HG02970 (cell line): ENCODE results near the gene PPIA.
A peak's percentile ranks its signal among the peaks of the same experiment; 100 is the strongest.
"Not testable (repeated sequence)": the region's sequence is repeated elsewhere in the genome, so short reads cannot be mapped to it uniquely, and the experiment has no call there.

Source experiments
- ATAC-seq: cut with Tn5 transposase; IDR thresholded peaks from one replicate; pipeline ENCODE4 v1.9.1; 2021; ENCODE audit warnings: mild to moderate bottlenecking, moderate library complexity, moderate number of reproducible peaks; ENCODE audit not compliant: unreplicated experiment, low FRiP score

The PPIA gene

DNA sequence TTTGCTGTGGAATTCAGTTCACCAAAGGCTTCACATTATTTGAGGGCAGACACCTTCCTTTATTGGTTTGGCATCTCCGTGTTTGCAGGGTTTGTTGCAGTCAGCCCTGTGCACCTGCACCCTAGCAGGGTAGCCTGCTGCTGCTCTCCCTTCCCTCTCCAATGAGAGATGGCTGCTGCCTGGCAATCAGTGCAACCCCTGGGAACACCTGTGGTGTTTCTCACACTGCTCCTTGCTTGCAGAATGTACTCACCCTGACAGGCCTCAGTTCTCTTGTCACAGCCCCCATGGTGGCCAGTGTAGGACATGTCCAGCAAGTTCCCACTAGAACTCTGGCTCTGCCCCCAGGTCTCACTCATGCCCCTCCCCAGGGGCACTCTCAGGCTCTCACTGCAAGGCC, 12.1 kb upstream of the PPIA start:
- no peak for ATAC-seq

DNA sequence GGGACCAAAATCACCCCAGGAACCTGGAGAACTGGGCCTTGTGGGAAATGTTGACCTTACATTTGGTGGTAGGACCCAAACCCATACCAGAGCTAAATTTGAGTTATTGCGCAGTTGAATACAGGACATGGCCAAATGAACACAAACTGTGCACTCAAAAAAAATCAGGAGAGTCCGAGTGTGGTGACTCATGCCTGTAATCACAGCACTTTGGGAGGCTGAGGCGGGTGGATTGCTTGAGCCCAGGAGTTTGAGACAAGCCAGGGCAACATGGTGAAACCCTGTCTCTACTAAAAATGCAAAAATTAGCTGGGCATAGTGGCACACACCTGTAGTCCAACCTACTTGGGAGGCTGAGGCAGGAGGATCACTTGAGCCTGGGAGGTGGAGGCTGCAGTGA, 11.3 kb upstream of the PPIA start:
- not testable (repeated sequence) for ATAC-seq

DNA sequence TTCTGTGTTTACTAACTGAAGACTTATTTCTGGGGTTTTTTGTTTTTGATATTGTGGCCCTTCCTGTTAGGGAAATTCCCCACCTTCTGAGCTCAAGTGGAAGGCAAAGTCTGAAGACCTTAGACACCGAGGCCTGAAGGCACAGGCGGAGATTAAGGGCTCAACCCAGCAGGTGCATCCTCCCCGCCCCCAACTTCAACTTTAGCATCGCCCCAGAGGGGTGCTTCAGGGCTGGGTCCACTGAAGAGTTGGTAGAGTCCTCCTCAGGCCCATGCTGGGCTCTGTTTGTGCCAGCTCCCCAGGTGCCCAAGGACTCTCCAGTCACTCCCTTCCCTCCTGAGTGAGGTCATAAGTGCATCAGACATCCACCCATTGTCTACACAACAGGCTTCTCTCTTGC, 9.4 kb upstream of the PPIA start:
- no peak for ATAC-seq

DNA sequence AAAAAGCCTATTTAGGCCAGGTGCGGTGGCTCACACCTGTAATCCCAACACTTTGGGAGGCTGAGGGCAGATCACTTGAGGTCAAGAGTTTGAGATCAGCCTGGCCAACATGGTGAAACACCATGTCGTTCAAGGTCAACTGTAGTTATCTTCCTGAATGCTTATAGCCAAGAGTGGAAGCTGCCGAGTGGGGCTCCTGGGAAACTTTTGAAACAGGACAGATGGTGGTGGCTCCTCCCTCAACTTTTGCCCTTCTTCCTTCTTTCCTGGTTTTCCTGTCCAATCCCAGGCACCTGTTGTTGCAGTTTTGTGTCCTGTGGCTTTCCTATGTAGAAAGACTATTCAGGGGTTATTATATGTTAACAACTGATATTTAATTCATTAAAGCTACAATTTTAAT, 8.7 kb upstream of the PPIA start:
- no peak for ATAC-seq

DNA sequence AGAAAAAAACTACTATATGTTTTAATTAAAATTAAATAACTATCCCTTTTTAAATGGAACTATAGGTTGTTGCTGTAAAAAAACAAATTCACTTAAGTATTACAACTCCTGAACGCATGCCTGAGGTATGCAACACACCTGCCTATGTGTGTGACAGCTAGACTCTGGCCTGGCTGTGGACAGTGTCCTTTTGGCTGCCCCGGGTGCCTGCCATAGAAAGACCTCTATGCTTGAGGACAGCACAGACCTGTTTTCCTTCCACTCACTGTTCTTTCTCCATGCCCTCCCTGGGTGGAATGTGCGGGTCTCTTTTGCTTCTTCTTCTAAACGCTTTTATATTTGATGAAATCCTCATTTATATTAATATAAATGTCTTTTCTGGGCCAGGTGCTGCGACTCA, 6.5 kb upstream of the PPIA start:
- no peak for ATAC-seq

DNA sequence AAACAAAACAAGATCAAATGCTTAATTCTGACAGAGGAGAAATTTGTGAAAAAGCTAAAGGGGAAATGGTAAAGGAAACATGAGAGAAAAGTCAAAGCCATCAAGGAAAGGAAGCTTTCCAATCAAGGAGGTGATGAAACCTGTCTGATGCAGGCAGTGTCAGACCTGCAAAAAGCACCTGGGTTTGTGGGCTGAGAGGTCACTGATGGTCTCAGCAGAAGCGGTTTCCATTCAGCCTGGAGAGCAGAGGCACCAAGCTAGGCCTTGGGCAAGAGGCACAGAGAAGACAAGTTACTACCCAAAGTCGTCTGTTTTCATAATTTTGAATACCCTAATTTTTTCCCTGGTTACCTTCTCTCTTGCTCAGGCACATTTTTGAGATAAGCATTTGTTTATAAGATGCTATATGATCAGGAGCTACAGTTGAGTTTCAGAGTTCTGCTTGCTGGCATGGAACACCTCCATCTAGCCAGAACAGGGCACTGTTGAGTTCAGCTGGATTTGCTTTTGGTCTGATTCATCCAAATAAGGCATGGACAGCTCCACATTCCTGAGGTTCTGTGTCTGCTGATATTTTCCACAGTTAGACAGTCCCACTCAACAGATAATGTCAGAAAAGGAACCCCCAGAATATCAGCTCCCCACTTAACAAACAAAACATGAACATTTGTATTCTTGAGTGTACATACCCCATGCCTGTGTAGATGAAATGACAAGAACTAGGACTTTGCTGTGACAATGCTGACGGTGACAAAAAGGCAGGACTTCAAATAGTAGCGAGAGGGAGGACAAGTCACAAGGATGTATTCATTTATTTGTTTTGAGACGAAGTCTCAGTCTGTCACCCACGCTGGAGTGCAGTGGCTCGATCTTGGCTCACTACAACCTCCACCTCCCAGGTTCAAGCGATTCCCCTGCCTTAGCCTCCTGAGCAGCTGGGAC, 4.9 kb upstream of the PPIA start:
- no peak for ATAC-seq

DNA sequence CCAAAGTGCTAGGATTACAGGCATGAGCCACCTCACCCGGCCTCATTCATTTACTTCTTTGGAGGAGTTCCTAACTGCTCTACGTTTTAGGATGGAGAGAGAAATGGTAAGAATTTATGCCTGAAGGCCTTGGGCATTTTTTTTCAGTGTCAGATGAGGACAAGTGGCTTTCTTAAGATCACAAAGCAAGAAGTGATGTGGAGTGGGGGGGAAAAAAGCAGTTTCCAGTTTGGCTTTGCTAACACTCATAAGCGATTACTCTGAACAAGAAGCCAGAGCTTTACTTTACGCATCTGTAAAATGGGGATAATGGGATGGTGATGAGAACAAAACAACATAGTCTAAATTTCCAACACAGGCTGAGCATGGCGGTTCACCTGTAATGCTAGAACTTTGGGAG, 2.6 kb upstream of the PPIA start:
- ATAC-seq = no peak

DNA sequence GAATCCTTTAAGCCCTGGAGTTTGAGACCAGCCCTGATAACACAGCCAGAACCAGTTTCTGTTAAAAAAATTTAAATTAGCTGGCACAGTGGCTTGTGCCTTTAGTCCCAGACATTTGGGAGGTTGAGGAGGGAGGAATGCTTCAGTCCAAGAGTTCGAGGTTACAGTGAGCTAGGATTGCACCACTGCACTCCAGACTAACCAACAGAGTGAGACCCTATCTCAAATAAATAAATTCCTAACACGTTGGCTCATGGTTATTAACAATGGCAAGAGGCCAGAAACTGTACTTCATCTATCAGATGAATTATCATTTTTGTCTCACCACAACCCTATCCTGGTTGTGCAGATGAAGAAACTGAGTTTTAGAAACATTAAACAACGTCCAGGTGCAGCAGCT, 2.1 kb upstream of the PPIA start:
- ATAC-seq = no peak

DNA sequence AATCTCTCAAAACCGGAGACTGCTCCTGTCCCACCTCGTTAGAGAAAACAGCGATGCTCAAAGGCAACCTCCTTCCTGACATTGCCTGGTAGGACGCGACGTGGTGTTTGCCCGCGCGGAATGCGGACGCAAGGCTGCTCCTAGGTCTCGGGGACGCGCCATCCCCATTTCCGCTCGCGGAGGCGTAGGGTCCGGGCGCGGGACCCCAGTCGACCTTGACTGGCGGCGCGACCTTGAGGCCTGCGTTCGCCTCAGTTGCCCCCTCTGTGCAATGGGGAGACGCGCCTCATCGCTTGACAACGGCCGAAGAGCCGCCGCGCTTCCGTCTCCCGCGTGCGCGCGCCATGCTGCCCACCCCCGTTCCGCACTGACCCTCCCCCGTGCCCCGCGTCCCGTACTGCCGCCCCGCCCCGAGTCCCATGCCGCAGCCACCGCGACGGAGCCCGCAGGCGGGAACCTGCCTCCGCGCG, 412 bp upstream of the PPIA start:
- ATAC-seq = peak; percentile 26

DNA sequence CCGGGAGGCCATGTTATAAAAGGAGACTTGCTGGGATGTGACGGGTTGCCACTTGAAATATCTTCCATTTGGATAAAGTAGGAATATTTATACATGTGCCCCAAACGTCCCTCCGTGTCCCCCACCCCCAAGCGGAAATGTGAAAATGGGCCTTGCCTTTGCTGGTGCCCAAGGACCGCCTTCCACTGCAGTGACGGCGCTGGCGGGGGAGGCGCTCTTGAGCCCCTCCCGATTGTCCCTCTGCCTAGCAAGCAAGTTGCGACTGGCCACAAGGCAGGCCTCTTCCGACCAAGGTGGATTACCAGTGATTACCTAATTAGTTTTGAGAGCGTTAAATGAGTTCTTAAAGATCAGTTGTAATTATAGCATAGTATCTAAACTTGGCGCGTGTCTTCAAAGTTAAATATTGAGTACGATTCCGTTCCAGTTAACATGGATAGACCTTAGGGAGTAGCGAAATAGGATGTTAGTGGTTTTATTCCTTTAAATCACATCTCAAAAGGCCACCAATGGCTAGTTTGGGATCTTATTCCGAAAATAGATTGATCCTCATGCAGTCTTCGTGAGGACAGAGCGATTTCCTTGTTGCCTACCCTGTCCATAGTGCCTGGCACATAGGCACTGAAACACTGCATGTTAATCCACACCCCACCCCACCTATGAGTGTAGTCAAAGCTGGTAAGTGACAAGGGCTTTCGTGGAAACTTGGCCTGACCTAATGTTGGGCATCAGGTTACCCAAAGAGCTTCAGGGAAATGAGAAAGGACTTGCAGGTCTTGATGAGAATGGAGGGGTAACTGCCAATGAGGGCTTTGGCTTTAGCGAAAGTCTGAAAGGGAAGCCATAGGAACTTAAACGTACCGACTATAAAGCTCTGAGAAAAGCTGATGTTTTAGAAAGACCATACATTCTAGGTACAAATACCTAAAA, 1.1 kb downstream of the PPIA start:
- ATAC-seq = peak; percentile 43

DNA sequence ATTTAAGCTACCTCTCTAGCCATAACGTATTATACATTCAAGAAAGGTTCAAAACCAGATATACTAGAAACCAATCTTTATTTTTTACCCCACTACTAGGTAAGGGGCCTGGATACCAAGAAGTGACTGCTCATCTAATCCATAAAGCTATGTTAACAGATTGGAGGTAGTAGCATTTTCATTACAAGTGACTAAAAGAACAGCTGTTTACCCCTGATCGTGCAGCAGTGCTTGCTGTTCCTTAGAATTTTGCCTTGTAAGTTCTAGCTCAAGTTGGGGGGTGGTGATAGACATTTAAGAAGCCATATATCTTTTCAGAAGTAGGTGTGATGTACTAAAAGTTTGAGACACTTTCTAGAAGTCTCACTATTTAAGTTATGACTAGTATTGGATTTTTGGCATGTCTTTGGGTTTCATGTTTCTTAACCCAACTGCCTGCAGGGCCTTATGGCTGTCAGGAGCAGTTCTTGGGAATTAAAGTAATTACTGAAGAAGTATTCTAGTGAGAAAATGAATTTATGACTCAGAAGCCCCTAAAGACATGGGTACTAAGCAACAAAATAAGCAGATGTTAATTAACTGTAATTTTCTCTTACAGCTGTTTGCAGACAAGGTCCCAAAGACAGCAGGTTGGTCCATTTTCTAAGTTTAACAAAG, 2.3 kb downstream of the PPIA start:
- no peak for ATAC-seq

DNA sequence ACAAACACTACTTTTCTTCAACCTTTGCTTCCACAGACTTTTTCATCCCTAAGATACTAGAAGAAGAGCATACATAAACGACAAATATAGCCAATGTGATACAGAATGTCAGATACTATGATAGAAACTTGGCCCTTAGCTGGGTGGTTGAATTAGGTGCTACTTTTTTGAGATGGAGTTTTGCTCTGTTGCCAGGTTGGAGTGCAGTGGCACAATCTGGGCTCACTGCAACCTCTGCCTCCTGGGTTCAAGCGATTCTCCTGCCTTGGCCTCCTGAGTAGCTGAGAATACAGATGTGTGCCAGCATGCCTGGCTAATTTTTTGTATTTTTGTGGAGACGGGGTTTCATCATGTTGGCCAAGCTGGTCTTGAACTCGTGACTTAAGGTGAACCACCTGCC, 3.5 kb downstream of the PPIA start:
- no peak for ATAC-seq

DNA sequence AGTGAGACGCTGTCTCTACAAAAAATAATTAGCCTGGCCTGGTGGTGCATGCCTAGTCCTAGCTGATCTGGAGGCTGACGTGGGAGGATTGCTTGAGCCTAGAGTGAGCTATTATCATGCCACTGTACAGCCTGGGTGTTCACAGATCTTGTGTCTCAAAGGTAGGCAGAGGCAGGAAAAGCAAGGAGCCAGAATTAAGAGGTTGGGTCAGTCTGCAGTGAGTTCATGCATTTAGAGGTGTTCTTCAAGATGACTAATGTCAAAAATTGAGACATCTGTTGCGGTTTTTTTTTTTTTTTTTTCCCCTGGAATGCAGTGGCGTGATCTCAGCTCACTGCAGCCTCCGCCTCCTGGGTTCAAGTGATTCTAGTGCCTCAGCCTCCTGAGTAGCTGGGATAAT, 5.4 kb downstream of the PPIA start:
- ATAC-seq = no peak

DNA sequence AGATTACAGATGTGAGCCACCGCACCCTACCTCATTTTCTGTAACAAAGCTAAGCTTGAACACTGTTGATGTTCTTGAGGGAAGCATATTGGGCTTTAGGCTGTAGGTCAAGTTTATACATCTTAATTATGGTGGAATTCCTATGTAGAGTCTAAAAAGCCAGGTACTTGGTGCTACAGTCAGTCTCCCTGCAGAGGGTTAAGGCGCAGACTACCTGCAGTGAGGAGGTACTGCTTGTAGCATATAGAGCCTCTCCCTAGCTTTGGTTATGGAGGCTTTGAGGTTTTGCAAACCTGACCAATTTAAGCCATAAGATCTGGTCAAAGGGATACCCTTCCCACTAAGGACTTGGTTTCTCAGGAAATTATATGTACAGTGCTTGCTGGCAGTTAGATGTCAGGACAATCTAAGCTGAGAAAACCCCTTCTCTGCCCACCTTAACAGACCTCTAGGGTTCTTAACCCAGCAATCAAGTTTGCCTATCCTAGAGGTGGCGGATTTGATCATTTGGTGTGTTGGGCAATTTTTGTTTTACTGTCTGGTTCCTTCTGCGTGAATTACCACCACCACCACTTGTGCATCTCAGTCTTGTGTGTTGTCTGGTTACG, 6.0 kb downstream of the PPIA start:
- ATAC-seq = no peak

DNA sequence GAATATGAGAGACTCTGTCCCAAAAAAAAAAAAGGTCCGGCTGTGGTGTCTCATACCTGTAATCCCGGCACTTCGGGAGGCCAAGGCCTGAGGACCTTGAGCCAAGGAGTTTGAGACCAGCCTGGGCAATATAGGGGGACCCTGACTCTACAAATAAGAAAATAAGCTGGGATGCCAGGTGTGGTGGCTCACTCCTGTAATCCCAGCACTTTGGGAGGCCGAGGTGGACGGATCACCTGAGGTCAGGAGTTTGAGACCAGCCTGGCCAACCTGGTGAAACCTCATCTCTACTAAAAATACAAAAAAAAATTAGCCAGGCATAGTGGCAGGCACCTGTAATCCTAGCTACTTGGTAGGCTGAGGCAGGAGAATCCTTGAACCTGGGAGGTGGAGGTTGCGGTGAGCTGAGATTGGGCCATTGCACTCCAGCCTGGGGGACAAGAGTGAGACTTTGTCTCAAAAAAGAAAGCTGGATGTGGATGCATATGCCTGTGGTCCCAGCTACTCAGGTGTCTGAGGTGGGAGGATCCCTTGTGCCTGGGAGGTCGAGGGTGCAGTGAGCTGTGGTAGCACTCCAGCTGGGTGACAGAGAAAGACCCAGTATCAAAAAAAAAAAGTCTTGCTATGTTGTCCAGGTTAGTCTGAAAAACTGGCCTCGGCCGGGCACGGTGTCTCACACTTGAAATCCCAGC, 7.5 kb downstream of the PPIA start:
- not testable (repeated sequence) for ATAC-seq

DNA sequence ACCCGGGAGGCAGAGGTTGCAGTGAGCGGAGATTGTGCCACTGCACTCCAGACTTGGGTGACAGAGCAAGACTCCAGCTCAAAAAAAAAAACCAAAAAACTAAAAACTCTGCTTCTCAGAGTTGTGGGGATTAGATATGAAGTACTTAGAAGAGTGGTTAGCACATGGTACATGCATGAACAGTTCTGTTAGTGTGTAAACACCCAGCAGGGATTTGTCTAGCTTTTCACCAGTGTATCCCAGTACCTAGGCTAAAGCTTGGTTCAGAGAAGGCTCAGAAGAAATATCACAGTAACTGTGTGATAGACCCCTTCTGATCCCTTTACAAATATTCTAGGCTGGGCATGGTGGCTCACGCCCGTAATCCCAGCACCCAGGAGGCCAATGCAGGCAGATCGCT, 9.5 kb downstream of the PPIA start:
- no peak for ATAC-seq

DNA sequence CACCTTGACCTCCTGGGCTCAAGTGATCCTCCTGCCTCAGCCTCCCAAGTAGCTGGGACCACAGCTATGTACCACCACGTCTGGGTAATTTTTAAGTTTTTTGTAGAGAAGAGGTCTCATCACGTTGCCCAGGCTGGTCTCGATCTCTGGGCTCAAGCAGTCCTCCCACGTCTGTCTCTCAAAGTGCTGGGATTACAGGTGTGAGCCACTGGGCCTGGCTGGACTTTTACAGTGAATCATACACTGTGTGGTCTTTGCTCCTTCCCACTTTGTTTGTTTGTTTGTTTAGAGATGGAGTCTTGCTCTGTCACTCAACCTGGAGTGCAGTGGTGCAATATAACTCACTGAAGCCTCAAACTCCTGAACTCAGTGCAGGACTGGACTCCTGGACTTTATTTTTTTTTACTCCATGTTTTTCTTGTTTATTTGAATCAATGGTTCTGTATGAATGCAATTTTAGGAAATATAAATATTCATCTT, 12.5 kb downstream of the PPIA start:
- no peak for ATAC-seq

DNA sequence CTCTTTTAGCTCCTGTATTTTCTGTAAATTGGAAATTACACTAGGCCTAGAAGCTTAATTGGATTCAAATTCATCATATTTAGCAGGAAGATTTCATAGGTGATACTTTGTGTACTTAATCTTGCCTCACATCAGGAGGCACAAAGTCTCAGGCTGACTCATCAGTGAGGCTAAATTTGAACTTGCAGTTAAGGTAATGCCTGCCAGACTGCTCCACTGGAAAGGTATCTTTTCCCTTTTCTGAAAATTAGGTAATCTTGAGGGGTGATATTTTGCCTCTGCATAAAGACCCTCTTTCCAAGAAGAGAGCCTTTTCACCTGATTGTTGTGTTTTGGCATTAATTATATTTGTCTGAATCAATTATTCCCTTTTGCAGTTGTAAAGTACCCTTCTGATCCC, 14.6 kb downstream of the PPIA start:
- ATAC-seq = no peak

DNA sequence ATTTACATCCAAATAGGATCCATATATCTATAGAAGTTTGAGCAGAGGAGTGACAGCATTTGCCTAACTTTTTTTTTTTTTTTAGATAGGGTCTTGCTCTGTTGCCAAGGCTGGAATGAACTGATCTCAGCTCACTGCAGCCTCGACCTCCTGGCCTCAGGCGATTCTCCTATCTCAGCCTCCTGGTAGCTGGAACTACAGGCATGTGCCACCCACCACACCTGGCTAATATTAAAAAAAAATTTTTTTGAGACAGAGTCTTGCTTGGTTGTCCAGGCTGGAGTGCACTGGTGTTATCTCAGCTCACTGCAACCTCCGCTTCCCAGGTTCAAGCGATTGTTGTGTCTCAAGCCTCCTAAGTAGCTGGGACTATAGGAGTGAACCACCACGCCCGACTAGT, 15.1 kb downstream of the PPIA start:
- ATAC-seq = no peak

DNA sequence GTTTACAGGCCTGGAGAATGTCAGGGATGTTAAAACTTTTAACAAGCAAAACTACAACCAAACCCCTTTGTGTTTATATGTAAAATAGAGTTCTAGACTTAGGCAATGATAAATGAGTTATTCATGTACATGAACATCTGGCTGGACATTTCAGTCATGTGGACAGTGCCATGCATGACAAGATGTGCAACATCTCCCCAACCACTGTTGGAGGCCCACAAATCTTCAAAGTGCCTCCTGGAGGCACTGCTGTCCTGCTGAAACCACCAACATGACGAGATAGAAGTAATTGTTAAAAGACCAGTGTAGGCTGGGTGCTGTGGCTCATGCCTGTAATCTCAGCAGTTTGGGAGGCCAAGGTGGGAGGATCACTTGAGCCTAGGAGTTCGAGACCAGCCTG, 18.4 kb downstream of the PPIA start:
- ATAC-seq = no peak
